Esophagus muscularis mucosa (tissue), 4 donors: ENCODE measurements around the gene FBXL19. TPM values are rescaled to one million over a fixed set of nuclear protein-coding genes. Genes with fewer than 3 reads are reported as not detected.
A peak's percentile ranks its signal among the peaks of the same experiment; 100 is the strongest.

Experiments used
- DNase-seq: peaks from one replicate; pipeline ENCODE4 v3.0.0-alpha.2; 2017; ENCODE audit errors: extremely low spot score
- H3K27ac ChIP-seq, 4 donors: fragments of 200-600 bp; sonication (generic); replicated peaks in 1 of 4; 1 replicate in 3 of 4; 2 replicates in 1 of 4; pipeline ENCODE4 v1.5.1; 2016 to 2019; ENCODE audit warnings: mild to moderate bottlenecking in 1 of 4
- H3K27me3 ChIP-seq, 4 donors: fragments of 200-600 bp; sonication (generic); one replicate each; pipeline versions ENCODE4 v1.5.1 to v1.6.0; 2016 to 2019
- H3K36me3 ChIP-seq, 4 donors: fragments of 200-600 bp; sonication (generic); one replicate each; pipeline ENCODE4 v1.5.1; 2016 to 2019
- H3K4me1 ChIP-seq, 4 donors: fragments of 200-600 bp; sonication (generic); one replicate each; pipeline ENCODE4 v1.5.1; 2016 to 2019
- H3K4me3 ChIP-seq, 4 donors: fragments of 200-600 bp; sonication (generic); 1 replicate in 2 of 4; 2 replicates in 2 of 4; pipeline ENCODE4 v1.5.1; 2016 to 2019; ENCODE audit warnings: mild to moderate bottlenecking in 4 of 4, moderate library complexity in 1 of 4
- H3K9me3 ChIP-seq, 4 donors: fragments of 200-600 bp; sonication (generic); 1 replicate in 3 of 4; 2 replicates in 1 of 4; pipeline ENCODE4 v1.5.1; 2016 to 2019
- EP300 ChIP-seq: sonication (generic); formaldehyde crosslinking; IDR thresholded peaks from one replicate; pipeline ENCODE4 v1.6.1; 2017; ENCODE audit warnings: antibody characterized with exemption
- POLR2A ChIP-seq: fragments of 450-650 bp; IDR thresholded peaks from one replicate; pipeline ENCODE4 v1.6.1; 2017; ENCODE audit warnings: antibody characterized with exemption, moderate library complexity, mild to moderate bottlenecking, low read depth
- POLR2AphosphoS5 ChIP-seq, 2 donors: sonication (generic); formaldehyde crosslinking; IDR thresholded peaks; one replicate each; pipeline ENCODE4 v1.6.1; 2017; ENCODE audit warnings: antibody characterized with exemption in 2 of 2
- WGBS: methylation state at CpG from one replicate; pipeline ENCODE4 v1.1.5; 2018; 5-methylcytosine and 5-hydroxymethylcytosine counted together
- intact Hi-C: fragments of 100-400 bp; cut with DNase I; formaldehyde crosslinking; loops from one replicate; pipeline ENCODE4 v1.15.1; 2023
- total RNA-seq, 4 donors: library from RNA; depleted of rRNA; stranded (reverse); fragments of >200 nt; gene quantifications; one replicate each; pipeline versions ENCODE4 v1.1.0 to v1.2.1, GENCODE V29; 2016
- TF ChIP-seq, protein P1 (sequence below), 3 experiments: fragments of 200-600 bp in 2 of 3; fragments of 450-650 bp in 1 of 3; sonication (generic) in 2 of 3; IDR thresholded peaks; one replicate each; pipeline ENCODE4 v1.5.1; 2017 to 2019; ENCODE audit warnings: antibody characterized with exemption in 3 of 3, mild to moderate bottlenecking in 2 of 3, moderate library complexity in 1 of 3

Gene FBXL19
- total RNA-seq, 4 donors from 2014 or later, result 12.1 to 28.1 (median 17.7) TPM

DNA sequence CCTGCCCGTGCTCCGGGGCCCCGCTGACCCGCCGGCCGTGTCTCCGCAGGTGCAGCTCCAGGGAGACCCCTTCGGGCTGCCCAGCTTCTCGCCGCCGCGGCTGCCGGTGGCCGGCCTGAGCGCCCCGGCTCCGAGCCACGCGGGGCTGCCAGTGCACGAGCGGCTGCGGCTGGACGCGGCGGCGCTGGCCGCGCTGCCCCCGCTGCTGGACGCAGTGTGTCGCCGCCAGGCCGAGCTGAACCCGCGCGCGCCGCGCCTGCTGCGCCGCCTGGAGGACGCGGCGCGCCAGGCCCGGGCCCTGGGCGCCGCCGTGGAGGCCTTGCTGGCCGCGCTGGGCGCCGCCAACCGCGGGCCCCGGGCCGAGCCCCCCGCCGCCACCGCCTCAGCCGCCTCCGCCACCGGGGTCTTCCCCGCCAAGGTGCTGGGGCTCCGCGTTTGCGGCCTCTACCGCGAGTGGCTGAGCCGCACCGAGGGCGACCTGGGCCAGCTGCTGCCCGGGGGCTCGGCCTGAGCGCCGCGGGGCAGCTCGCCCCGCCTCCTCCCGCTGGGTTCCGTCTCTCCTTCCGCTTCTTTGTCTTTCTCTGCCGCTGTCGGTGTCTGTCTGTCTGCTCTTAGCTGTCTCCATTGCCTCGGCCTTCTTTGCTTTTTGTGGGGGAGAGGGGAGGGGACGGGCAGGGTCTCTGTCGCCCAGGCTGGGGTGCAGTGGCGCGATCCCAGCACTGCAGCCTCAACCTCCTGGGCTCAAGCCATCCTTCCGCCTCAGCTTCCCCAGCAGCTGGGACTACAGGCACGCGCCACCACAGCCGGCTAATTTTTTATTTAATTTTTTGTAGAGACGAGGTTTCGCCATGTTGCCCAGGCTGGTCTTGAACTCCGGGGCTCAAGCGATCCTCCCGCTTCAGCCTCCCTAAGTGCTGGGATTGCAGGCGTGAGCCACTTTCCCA, 21.1 kb upstream of the FBXL19 start:
- 27% methylated on average over 33 of the region's 99 CpGs for WGBS
- intact Hi-C loops, result no loop called here
- no peak for DNase-seq

DNA sequence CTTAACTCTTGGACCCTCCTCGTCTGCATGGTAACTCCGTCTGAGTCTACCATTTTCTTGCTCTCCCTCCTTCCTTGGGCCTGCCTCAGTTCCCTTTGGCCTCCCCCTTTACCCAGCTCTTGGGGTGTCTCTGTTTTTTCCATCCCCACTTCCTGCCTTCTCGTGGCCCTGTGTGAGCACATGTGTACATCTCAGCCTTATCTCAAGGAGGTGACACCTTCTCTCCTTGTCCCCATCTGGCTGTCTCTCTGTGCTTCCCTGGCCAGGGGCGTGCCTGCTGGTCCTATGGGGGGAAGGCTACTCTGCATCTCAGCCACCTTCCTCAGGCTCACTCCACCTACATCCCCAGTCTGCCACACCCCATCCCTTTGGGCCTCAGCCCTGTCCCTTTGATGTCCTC, 20.4 kb upstream of the FBXL19 start:
- peaks cover 9 to 37% (median 28%) of the 10 kb centered on the region in 4 donors for H3K4me1 ChIP-seq
- WGBS, result 82% methylated on average over 4 of the region's 4 CpGs
- intact Hi-C loops, result no loop called here
- no peaks in the 10 kb centered on the region for H3K27me3 ChIP-seq
- peak overlapping the region in 3 of 4 donors; percentile 63 to 68 (median 64) for H3K4me3 ChIP-seq
- H3K9me3 ChIP-seq, result no peaks in the 10 kb centered on the region
- DNase-seq, result no peak
- TF ChIP-seq EP300 (no peak), POLR2A (no peak), POLR2AphosphoS5 (IDR thresholded peaks at IDR 0.05) (no peak)
- TF ChIP-seq, protein P1, sequence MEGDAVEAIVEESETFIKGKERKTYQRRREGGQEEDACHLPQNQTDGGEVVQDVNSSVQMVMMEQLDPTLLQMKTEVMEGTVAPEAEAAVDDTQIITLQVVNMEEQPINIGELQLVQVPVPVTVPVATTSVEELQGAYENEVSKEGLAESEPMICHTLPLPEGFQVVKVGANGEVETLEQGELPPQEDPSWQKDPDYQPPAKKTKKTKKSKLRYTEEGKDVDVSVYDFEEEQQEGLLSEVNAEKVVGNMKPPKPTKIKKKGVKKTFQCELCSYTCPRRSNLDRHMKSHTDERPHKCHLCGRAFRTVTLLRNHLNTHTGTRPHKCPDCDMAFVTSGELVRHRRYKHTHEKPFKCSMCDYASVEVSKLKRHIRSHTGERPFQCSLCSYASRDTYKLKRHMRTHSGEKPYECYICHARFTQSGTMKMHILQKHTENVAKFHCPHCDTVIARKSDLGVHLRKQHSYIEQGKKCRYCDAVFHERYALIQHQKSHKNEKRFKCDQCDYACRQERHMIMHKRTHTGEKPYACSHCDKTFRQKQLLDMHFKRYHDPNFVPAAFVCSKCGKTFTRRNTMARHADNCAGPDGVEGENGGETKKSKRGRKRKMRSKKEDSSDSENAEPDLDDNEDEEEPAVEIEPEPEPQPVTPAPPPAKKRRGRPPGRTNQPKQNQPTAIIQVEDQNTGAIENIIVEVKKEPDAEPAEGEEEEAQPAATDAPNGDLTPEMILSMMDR (IDR thresholded peaks at IDR 0.05), result no peak
- H3K36me3 ChIP-seq, result peaks cover 0 to 4% (median 0%) of the 10 kb centered on the region in 4 donors
- peak overlapping the region; percentile 84 to 91 (median 89) for H3K27ac ChIP-seq

More for the DNA sequence above, 21.1 kb upstream of the FBXL19 start:
- peak overlapping the region; percentile 84 to 91 (median 89) for H3K27ac ChIP-seq
- H3K27me3 ChIP-seq, result no peaks in the 10 kb centered on the region
- H3K4me1 ChIP-seq, result peaks cover 9 to 41% (median 32%) of the 10 kb centered on the region in 4 donors
- H3K4me3 ChIP-seq, result peak overlapping the region; percentile 63 to 68 (median 65)
- TF ChIP-seq POLR2AphosphoS5 (IDR thresholded peaks at IDR 0.05) (peak in 1 of 2 donors; percentile 15), POLR2A (no peak), EP300 (no peak)
- TF ChIP-seq, protein P1 (IDR thresholded peaks at IDR 0.05), result peak in 2 of 3 experiments; percentile 47 to 61
- H3K9me3 ChIP-seq, result no peaks in the 10 kb centered on the region
- peaks cover 0 to 4% (median 0%) of the 10 kb centered on the region in 4 donors for H3K36me3 ChIP-seq

DNA sequence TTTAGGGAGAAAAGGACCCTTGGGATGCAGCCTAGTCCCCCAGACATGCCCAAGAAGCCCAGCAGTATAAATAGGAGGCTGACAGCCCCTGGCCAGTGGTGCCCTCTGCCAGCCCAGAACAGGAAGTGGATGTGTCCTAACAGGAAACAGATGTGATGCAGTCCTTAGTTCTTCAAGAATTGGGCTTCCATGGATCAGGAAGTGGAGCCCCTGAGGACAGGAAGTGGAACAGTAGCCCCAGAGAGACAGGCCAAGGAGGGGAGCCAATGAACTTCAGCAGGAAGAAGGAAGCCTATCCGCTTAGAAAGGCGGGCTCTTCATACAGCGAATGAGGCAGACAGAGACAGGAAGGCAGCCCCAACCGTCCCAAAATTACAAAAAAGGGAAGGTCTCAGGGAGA, 19.8 kb upstream of the FBXL19 start:
- peak in 1 of 2 donors; percentile 27 for TF ChIP-seq POLR2AphosphoS5 (IDR thresholded peaks at IDR 0.05)
- TF ChIP-seq, protein P1 (IDR thresholded peaks at IDR 0.05), result no peak
- H3K27ac ChIP-seq, result peak overlapping the region; percentile 84 to 91 (median 89)
- peaks cover 9 to 37% (median 28%) of the 10 kb centered on the region in 4 donors for H3K4me1 ChIP-seq
- no peak overlapping the region for H3K4me3 ChIP-seq
- H3K27me3 ChIP-seq, result no peaks in the 10 kb centered on the region
- intact Hi-C loops, result no loop called here
- WGBS, result 66% methylated on average over 4 of the region's 4 CpGs
- peaks cover 0 to 4% (median 0%) of the 10 kb centered on the region in 4 donors for H3K36me3 ChIP-seq
- H3K9me3 ChIP-seq, result no peaks in the 10 kb centered on the region
- no peak for DNase-seq

DNA sequence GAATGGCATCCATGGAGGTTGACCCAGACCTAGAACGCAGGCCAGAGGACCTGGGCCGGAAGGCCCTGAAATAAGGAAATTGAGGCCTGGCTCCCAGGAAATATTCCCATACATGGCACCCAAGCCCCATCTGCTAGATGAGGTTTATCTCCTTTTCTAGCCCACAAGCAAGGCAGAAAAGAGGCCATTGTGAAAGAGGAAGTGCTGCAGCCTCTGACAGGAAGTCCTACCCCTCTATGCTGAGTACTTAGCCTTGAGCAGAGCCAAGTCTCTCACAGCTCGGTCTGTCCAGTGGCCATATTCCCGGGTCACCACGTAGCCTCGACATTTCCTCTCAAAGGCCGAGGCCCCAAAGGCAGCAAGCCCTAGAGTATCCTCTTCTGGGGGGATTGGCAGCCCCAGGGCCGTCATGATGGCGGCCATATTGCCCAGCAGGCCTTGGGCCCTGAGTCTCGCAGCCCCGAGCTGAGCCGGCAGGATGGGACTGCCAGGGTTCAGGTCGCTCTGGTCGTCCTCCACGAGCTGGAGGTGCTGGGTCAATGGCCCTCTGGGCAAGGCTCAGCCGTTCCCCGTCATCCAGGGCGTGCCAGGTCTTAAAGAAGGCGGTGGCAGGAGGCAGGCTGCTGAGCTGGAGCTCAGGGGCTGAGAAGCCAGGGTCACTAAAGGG, 19.1 kb upstream of the FBXL19 start:
- no peaks in the 10 kb centered on the region for H3K9me3 ChIP-seq
- intact Hi-C loops, result no loop called here
- WGBS, result 100% methylated on average over 6 of the region's 19 CpGs
- H3K36me3 ChIP-seq, result peaks cover 0 to 4% (median 0%) of the 10 kb centered on the region in 4 donors
- no peak overlapping the region for H3K4me3 ChIP-seq
- peak overlapping the region; percentile 84 to 91 (median 89) for H3K27ac ChIP-seq
- no peak for DNase-seq
- peaks cover 9 to 37% (median 28%) of the 10 kb centered on the region in 4 donors for H3K4me1 ChIP-seq
- H3K27me3 ChIP-seq, result no peaks in the 10 kb centered on the region
- TF ChIP-seq EP300, result no peak
- TF ChIP-seq POLR2A, result no peak
- TF ChIP-seq, protein P1 (IDR thresholded peaks at IDR 0.05), result no peak
- TF ChIP-seq POLR2AphosphoS5 (IDR thresholded peaks at IDR 0.05), result no peak
